ENCODE results near the gene PLCD4.
A peak's percentile ranks its signal among the peaks of the same experiment; 100 is the strongest.

Gene PLCD4

GRCh38 chr2:218621007-218621406, 13.3 kb downstream of the PLCD4 start:
- DNase-seq (ENCODE audit: low read depth) = no peak

DNA sequence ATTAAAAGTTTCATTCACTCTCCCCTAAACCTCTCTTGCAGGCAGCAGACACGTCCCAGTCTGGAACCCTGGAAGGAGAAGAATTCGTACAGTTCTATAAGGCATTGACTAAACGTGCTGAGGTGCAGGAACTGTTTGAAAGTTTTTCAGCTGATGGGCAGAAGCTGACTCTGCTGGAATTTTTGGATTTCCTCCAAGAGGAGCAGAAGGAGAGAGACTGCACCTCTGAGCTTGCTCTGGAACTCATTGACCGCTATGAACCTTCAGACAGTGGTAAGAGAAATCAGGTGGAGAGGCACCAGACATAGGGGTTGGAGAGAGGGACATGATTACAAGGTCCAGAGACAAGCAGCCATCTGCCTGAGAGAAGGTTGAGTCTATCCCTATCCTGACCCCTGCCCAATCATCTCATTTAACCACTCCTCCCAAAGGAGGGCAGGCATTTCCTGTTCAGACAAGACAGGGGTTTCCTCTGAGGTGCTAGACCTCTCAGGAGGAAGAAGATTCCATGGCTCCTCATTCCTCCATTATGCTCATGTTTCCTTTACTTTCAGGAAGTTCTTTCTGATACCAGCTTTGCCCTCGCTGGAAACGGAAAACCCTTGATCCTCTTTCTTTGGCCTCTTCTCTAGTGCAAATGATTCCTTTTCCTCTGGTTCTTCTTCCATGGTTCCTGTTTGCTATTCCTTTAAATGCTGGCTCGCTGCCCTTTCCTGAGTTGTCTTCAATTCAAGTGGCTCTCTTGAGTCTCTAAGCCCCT, 15.1 kb downstream of the PLCD4 start:
- DNase-seq (ENCODE audit: low read depth) = no peak

DNA sequence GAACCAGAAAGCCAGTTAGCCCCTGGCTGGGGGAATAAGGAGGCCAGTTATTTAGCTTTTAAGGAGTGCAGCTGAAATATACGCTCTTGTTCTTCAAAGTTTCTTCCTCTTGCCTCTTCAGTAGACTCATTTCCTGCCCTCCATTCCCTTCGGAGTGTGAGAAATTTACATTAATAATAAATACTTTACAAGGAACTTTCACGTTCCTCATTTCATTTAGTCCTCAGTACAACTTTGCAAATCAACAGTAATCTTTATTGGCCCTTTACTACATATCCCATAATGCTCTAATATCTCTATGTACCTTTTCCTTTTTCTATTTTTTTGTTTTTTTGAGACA, 15.6 kb downstream of the PLCD4 start:
- DNase-seq (ENCODE audit: low read depth) = no peak

GRCh38 chr2:218626369-218626768, 18.7 kb downstream of the PLCD4 start:
- DNase-seq (ENCODE audit: low read depth) = no peak

DNA sequence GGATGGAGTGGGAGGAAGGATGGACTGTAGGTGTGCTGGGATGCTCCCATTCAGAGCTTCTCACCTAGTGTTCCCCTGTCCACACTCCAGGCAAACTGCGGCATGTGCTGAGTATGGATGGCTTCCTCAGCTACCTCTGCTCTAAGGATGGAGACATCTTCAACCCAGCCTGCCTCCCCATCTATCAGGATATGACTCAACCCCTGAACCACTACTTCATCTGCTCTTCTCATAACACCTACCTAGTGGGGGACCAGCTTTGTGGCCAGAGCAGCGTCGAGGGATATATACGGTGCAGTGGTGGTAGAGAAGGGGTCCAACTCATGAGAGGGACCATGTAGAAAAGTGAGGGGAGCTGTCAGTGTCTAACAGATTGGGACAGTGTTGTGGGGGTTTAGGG, 20.2 kb downstream of the PLCD4 start:
- no peak for DNase-seq (ENCODE audit: low read depth)

- no peak for DNase-seq (ENCODE audit: low read depth)
These were observed 24.1 kb downstream of the PLCD4 start for GRCh38 chr2:218631837-218632236.

DNA sequence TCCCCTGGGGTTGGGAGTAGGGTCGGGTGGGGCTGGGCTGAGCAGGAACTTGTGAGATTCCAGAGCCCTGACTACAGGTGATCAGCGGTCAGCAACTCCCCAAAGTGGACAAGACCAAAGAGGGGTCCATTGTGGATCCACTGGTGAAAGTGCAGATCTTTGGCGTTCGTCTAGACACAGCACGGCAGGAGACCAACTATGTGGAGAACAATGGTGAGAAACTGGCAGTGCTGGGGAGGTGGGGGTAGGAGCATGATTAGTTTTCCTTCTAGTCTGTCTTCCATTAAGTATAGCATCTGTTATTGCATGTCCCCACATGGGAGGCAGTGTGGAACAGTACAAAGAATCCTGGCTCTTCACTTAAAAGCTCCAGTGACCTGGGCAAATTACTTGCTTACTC, 28.0 kb downstream of the PLCD4 start:
- DNase-seq (ENCODE audit: low read depth) = no peak

DNA sequence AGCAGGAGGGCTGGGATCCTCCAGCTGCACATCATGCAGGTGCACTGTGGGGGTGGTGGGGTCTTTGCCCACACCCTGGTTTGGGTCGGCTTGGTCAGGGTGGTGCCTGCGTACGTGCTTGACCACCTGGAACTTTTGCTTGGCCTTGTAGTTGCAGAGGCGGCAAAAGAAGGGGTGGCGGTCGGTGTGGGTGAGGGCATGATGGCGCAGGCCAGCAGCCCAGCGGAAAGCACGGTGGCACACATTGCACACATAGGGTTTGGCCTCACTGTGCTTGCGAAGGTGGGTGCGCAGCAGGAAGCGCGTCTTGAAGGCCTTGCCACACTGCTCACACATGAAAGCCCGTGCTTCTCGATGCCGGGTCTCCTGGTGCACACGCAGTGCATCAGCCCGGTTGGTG, 30.7 kb downstream of the PLCD4 start:
- DNase-seq (ENCODE audit: low read depth) = no peak

GRCh38 chr2:218642121-218642656, 34.5 kb downstream of the PLCD4 start:
- no peak for DNase-seq (ENCODE audit: low read depth)

- no peak for DNase-seq (ENCODE audit: low read depth)
These were observed 35.1 kb downstream of the PLCD4 start for GRCh38 chr2:218642786-218643185.

DNA sequence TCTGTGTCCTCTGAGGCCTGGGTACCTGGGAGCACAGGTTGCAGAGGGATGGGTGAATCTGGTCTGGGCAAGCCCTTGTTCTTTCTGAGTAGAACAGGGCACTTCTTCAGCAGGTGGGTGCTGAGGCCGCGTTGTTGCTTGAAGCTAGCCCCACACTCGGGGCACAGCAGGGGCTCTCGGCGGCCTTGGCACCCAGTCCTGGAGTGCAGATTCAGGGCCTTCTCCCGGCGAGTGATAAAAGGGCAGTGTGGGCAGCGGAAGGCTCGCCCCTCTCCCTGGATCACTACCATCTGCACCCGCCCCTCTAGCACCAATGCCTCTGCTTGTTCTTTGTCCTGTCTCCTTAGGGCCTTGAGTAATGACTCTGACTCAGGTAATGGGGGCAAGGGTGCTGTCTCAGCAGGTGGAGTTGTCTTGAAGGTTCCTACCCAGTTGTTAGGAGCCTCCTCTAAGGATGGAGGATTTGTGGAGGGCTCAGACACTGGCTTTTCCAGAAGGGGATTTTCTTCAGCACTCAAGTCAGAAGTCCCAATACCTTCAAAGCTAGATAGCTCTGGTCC, 36.1 kb downstream of the PLCD4 start:
- DNase-seq (ENCODE audit: low read depth) = no peak

DNA sequence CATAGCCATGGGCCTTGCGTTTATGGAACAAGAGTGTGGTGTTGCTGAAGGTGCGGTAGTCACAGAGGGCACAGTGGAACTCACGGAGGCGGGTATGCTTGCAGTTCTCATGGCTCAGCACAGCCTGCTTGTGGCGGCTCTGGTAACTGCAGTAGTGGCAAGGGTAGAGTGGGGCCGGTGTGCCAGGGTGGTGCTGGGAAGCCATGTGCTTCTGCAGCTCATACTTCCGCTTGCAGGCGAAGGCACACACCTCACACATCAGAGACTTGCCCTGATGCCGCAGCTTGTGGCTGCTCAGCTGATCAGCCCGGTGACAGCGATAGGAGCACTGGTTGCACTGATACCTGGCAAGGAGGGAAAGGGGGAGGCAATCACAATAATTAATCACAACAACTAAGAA, 37.0 kb downstream of the PLCD4 start:
- DNase-seq (ENCODE audit: low read depth) = no peak

DNA sequence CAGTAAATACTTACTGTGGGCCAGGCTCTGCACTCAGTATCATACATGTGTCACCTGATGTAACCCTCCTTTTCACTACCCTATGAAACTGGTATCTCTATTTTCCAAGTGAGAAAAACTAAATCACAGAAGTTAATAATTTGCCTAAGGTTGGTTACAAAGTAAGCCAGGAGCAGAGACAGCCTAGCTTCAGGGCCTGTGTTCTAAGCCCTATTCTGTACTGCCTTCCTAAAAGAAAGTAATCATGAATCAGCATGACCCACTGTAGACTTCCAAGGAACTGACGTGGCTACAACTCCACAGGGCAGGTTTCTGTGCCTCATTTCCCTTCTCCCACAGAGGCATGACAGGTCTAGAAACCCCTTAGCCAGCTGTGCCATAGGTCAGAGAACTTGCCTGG, 37.4 kb downstream of the PLCD4 start:
- no peak for DNase-seq (ENCODE audit: low read depth)

DNA sequence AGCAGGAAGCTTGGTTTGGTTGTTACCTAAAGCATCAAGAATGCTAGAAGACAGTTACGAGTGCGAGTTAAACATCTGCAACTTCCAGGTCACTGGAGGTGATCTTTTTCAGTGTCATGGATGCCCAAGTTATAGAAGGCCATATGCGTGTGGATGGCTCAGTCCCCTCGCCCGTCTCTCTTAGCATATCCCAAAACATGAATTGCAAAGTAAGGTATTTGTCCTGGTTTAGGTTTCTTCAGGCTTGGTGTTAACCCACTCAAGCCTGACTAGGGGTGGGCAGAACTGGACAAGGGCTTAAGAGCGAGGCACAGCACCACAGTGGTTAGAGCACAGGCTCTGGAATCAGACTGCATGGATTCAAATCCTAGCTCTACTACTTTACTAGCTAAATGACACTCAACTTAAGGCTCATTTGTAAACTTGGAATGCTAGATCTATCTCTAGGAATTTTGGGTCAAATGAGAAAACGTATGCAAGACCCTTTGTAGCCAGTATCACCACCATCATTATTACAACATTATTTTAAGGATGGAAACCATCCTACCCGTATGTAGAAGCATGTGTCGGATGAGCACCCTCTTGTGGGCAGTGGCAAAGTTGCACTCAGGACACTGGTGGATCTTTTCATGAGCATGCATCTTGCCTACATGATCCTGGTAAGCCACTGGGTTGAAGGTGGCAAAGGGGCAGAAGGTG, 40.5 kb downstream of the PLCD4 start:
- no peak for DNase-seq (ENCODE audit: low read depth)

DNA sequence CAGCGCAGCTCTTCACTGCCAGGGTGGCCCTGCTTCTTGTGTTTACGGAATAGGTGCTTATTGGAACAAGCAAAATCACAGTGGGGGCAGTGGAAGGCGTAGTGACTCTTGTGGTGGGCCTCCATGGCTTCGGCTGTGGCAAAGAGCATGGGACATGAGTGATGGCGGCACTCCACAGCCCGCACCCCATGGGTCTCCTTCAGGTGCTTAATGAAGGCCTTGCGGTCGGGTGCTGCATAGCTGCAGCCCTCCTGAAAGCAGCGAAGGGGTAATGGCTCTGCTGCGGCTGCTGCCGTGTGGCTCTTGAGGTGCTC, 41.0 kb downstream of the PLCD4 start:
- no peak for DNase-seq (ENCODE audit: low read depth)

- DNase-seq (ENCODE audit: low read depth) = no peak
These were observed 48.1 kb downstream of the PLCD4 start for GRCh38 chr2:218655751-218656150.

GRCh38 chr2:218658671-218659257, 51.1 kb downstream of the PLCD4 start:
- DNase-seq (ENCODE audit: low read depth) = no peak

DNA sequence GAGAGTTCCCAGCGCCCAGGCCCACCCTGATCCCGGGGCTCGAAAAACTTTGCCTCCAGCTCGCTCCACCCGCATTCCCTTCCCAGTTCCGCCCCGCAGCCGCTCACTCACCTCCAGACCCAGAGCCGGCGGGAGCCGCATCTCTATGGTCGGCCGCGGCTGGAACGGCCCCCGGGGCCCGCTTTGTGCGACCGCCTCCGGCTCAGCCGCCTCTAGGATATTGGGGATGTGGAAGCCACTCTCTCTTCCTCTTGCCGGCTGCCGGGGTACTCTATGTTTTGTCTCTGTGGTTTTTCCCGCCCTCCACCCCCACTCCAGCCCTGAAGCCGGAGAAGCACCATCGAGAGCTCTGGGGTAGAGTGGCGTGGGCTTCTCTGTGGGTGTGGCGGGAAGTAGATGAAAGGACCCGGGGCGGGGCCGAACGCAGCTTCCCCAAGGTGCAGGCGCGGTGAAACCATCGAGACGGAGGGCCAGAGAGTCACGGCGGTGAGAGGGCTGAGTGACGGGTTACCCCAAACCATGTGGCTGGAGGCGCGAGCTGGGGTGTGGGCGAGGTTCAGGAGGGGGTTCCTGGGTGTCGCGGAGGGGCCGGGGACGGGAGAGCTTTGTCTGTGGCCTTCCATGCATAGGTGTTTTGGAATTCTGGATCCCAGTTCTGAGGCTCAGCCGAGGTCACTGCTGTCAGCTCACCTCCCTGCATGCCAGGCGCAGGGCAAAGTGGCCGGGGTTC, 51.7 kb downstream of the PLCD4 start, which contains the start of the genes BCS1L and ZNF142:
TSS of gene BCS1L (plus strand) at position 426 of the 730 bp plus-strand sequence. CDS start 1,305 bp downstream, outside the sequence.
TSS of gene ZNF142 (minus strand) at position 366 of the 730 bp plus-strand sequence. CDS start 3,194 bp downstream, outside the sequence.
- peak; percentile 87 for DNase-seq (ENCODE audit: low read depth)

- DNase-seq (ENCODE audit: low read depth) = no peak
These were observed 52.3 kb downstream of the PLCD4 start for GRCh38 chr2:218659988-218660358.

- no peak for DNase-seq (ENCODE audit: low read depth)
These were observed 54.7 kb downstream of the PLCD4 start for GRCh38 chr2:218662377-218662776.

DNA sequence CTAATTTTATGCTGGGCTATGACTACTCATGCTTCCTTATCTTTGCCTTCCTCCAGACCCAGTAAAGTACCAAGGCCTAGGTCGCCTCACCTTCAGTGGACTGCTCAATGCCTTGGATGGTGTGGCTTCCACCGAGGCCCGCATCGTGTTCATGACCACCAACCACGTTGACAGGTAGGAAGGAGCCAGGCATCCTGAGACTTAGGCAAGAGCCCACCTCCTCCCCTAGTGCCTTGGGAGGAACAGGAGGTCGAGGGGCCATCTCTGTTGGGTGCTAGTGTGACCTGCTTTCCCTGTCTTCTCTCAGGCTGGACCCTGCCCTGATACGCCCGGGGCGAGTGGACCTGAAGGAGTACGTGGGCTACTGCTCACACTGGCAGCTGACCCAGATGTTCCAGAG, 55.1 kb downstream of the PLCD4 start:
- DNase-seq (ENCODE audit: low read depth) = no peak

DNA sequence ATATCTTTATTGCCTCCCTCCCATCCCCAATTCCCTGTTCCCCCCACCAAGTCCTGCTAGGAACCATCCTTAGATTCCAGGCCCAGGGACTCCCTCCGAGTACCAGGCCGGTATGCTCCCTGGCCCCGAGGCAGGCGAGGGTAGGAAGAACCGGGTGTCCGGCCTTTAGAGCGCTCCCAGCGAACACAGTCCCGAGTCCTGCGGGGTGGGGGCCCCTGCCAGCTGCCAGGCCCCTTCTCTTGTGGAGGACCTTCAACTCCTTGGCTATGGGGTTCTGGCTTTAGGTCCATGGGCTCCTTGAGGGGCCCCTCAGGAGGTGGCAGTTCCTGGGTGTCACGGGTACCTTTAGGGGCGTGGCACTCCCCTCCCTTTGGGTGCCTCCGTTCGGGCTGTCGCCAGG, 56.2 kb downstream of the PLCD4 start:
- DNase-seq (ENCODE audit: low read depth) = no peak

Data from stimulated activated CD8-positive, alpha-beta memory T cell treated with anti-CD3 and anti-CD28 coated beads, Interleukin-12 subunit alpha, Interleukin-12 subunit beta, amount 100 ng/mL, for 1 hour (primary cell).